HEK293 (cell line): ENCODE results near the gene C2CD2.

Experiments used
- CTCF ChIA-PET: fragments of 350-600 bp; formaldehyde crosslinking; extraction: SDS; loops from one replicate; lab custom pipeline; 2021; ENCODE audit warnings: antibody characterized with exemption; lab: Yijun Ruan, JAX
- POLR2A ChIA-PET: fragments of 300-600 bp; formaldehyde crosslinking; extraction: SDS; loops from one replicate; lab custom pipeline; 2020; ENCODE audit warnings: antibody characterized with exemption, inconsistent platforms; lab: Yijun Ruan, JAX
- H3K27ac ChIP-seq: fragments of 200-500 bp; sonication (Bioruptor generic); 2 replicates; pipeline ENCODE4 v1.5.1; 2014; ENCODE audit warnings: low read depth, low read length, control low read depth, inconsistent platforms; ENCODE audit errors: extremely low read depth
- H3K36me3 ChIP-seq, 2 experiments: fragments of 200-500 bp in 1 of 2; sonication (Bioruptor generic) in 1 of 2; 1 replicate in 1 of 2; 2 replicates in 1 of 2; pipeline ENCODE4 v1.5.1; 2014 to 2017; ENCODE audit warnings: inconsistent platforms in 2 of 2, low read length in 2 of 2; ENCODE audit not compliant: control insufficient read depth in 2 of 2, insufficient read depth in 1 of 2
- H3K4me1 ChIP-seq: fragments of 200-500 bp; sonication (Bioruptor generic); 2 replicates; pipeline ENCODE4 v1.5.1; 2014; ENCODE audit warnings: mild to moderate bottlenecking, low read length, inconsistent platforms; ENCODE audit not compliant: control insufficient read depth, insufficient read depth
- H3K4me3 ChIP-seq: 2 replicates; pipeline ENCODE4 v1.5.1; 2011; ENCODE audit warnings: low read depth, mild to moderate bottlenecking, control low read depth, low read length, moderate library complexity
- H3K9me3 ChIP-seq: fragments of 200-500 bp; sonication (Bioruptor generic); 2 replicates; pipeline ENCODE4 v1.5.1; 2014; ENCODE audit warnings: low read depth, low read length, inconsistent platforms; ENCODE audit not compliant: control insufficient read depth, insufficient read depth
- CTCF ChIP-seq: fragments of 450-650 bp; formaldehyde crosslinking; IDR thresholded peaks from 2 replicates; pipeline ENCODE4 v1.5.1; 2016; ENCODE audit warnings: missing biosample characterization, missing genetic modification characterization
- HOXC10 ChIP-seq: sonication (generic); formaldehyde crosslinking; IDR thresholded peaks from 2 replicates; pipeline ENCODE4 v1.8.1; 2023; ENCODE audit warnings: mild to moderate bottlenecking, missing genetic modification reagents
- MEIS1 ChIP-seq: sonication (generic); formaldehyde crosslinking; IDR thresholded peaks from 2 replicates; pipeline ENCODE4 v1.8.1; 2022; ENCODE audit warnings: missing genetic modification reagents, mild to moderate bottlenecking, borderline replicate concordance
- ZBTB17 ChIP-seq: fragments of 450-650 bp; formaldehyde crosslinking; IDR thresholded peaks from 2 replicates; pipeline ENCODE4 v1.5.1; 2016; ENCODE audit warnings: missing biosample characterization, missing genetic modification characterization
- ZBTB7A ChIP-seq: fragments of 450-650 bp; formaldehyde crosslinking; IDR thresholded peaks from 2 replicates; pipeline ENCODE4 v1.5.1; 2016; ENCODE audit warnings: low read depth, missing biosample characterization, missing genetic modification characterization
- ZFHX2 ChIP-seq: fragments of 450-650 bp; formaldehyde crosslinking; conservative IDR thresholded peaks from 2 replicates; pipeline ENCODE4 v1.5.1; 2016; ENCODE audit warnings: missing biosample characterization, missing genetic modification characterization
- ZNF121 ChIP-seq: fragments of 450-650 bp; formaldehyde crosslinking; IDR thresholded peaks from 2 replicates; pipeline ENCODE4 v1.5.1; 2016; ENCODE audit warnings: missing biosample characterization, missing genetic modification characterization
- ZNF140 ChIP-seq: fragments of 450-650 bp; formaldehyde crosslinking; IDR thresholded peaks from 2 replicates; pipeline ENCODE4 v1.5.1; 2016; ENCODE audit warnings: missing biosample characterization, missing genetic modification characterization
- ZNF175 ChIP-seq: fragments of 450-650 bp; formaldehyde crosslinking; IDR thresholded peaks from 2 replicates; pipeline ENCODE4 v1.5.1; 2016; ENCODE audit warnings: missing biosample characterization, missing genetic modification characterization
- ZNF280C ChIP-seq: fragments of 450-650 bp; formaldehyde crosslinking; IDR thresholded peaks from 2 replicates; pipeline ENCODE4 v1.5.1; 2016; ENCODE audit warnings: missing biosample characterization, missing genetic modification characterization
- ZNF433 ChIP-seq: fragments of 450-650 bp; formaldehyde crosslinking; IDR thresholded peaks from 2 replicates; pipeline ENCODE4 v1.5.1; 2016; ENCODE audit warnings: missing biosample characterization, missing genetic modification characterization, low read depth
- ZNF513 ChIP-seq: fragments of 450-650 bp; IDR thresholded peaks from 2 replicates; pipeline ENCODE4 v1.5.1; 2018; ENCODE audit warnings: missing biosample characterization, missing genetic modification characterization
- ZNF530 ChIP-seq: fragments of 450-650 bp; formaldehyde crosslinking; IDR thresholded peaks from 2 replicates; pipeline ENCODE4 v1.5.1; 2016; ENCODE audit warnings: low read depth, missing biosample characterization, missing genetic modification characterization
- ZNF621 ChIP-seq: fragments of 450-650 bp; formaldehyde crosslinking; IDR thresholded peaks from 2 replicates; pipeline ENCODE4 v1.5.1; 2017; ENCODE audit warnings: missing biosample characterization, missing genetic modification characterization
- ZNF830 ChIP-seq: fragments of 450-650 bp; IDR thresholded peaks from 2 replicates; pipeline ENCODE4 v1.5.0; 2018; ENCODE audit warnings: missing biosample characterization, missing genetic modification characterization, low read depth, mild to moderate bottlenecking, moderate library complexity
- ZNF837 ChIP-seq: fragments of 450-650 bp; formaldehyde crosslinking; IDR thresholded peaks from 2 replicates; pipeline ENCODE4 v1.5.1; 2016; ENCODE audit warnings: missing biosample characterization, missing genetic modification characterization
- TF ChIP-seq, protein P1 (sequence below): fragments of 450-650 bp; formaldehyde crosslinking; IDR thresholded peaks from 2 replicates; pipeline ENCODE4 v1.5.1; 2016; ENCODE audit warnings: missing biosample characterization, missing genetic modification characterization, low read depth

Gene C2CD2

GRCh38 chr21:41923631-41924367 lies 30.0 kb downstream of the C2CD2 start:
- ChIA-PET POLR2A (no interaction called here), CTCF (interaction anchor here (0.6 to 1.0 kb wide), 4 partner anchors 11 to 232 kb away, joined by 3 to 4 read pairs (median 3); no protein-coding TSS in a partner anchor)
- Histone ChIP-seq H3K4me3 (no peak overlapping the region), H3K4me1 (no peaks in the 10 kb centered on the region), H3K27ac (no peak overlapping the region), H3K36me3 (no peaks in the 10 kb centered on the region), H3K9me3 (no peaks in the 10 kb centered on the region)
- no peak for TF ChIP-seq ZBTB17 (tag by site-specific recombination)
- TF ChIP-seq ZNF830 (tag by site-specific recombination): no peak
- no peak for TF ChIP-seq ZNF175

DNA sequence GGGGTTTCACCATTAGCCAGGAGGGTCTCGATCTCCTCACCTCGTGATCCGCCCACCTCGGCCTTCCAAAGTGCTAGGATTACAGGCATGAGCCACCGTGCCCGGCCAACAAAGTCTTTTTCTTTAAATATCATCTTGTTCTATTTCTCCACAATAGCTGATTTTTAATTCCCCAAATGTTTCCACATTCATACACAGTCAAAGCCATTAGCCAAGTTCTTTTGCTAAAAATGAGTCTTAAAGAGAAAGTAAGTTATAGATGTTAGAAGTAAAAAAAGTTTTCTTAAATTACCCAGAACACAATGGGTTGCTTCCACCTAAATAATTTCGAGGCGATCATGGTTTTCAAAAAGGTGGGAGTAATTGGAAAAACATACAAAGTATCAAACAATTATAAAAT lies 30.6 kb downstream of the C2CD2 start:
- no peak overlapping the region for H3K4me3 ChIP-seq

GRCh38 chr21:41921021-41921420 lies 32.8 kb downstream of the C2CD2 start:
- Histone ChIP-seq H3K4me1 (no peaks in the 10 kb centered on the region), H3K27ac (no peak overlapping the region), H3K4me3 (no peak overlapping the region), H3K9me3 (no peaks in the 10 kb centered on the region), H3K36me3 (peaks cover 0 to 3% of the 10 kb centered on the region in 2 experiments; a peak in 1 of 3 replicates)
- CTCF ChIA-PET: interaction anchor here (0.5 kb wide), 1 partner anchor 114 kb away, joined by 3 read pairs; no protein-coding TSS in a partner anchor
- TF ChIP-seq ZNF621 (tag by site-specific recombination): no peak
- no peak for TF ChIP-seq ZBTB17 (tag by site-specific recombination)
- TF ChIP-seq ZNF140 (tag by site-specific recombination): no peak
- TF ChIP-seq CTCF (tag by site-specific recombination): no peak
- TF ChIP-seq HOXC10 (CRISPR knock-in tag): no peak
- no peak for TF ChIP-seq ZBTB7A (tag by site-specific recombination)
- no peak for TF ChIP-seq ZNF175
- TF ChIP-seq ZFHX2 (tag by site-specific recombination): no peak
- no peak for TF ChIP-seq ZNF280C (tag by site-specific recombination)
- TF ChIP-seq ZNF121 (tag by site-specific recombination): no peak
- no peak for TF ChIP-seq ZNF837 (tag by site-specific recombination)
- no peak for TF ChIP-seq ZNF530
- POLR2A ChIA-PET: no interaction called here

More for the DNA sequence above, 30.6 kb downstream of the C2CD2 start:
- H3K36me3 ChIP-seq: no peaks in the 10 kb centered on the region
- ChIA-PET POLR2A (no interaction called here), CTCF (interaction anchor here (0.6 to 1.0 kb wide), 3 partner anchors 13 to 232 kb away, joined by 3 to 4 read pairs (median 4); no protein-coding TSS in a partner anchor)
- H3K9me3 ChIP-seq: no peaks in the 10 kb centered on the region
- TF ChIP-seq, protein P1, sequence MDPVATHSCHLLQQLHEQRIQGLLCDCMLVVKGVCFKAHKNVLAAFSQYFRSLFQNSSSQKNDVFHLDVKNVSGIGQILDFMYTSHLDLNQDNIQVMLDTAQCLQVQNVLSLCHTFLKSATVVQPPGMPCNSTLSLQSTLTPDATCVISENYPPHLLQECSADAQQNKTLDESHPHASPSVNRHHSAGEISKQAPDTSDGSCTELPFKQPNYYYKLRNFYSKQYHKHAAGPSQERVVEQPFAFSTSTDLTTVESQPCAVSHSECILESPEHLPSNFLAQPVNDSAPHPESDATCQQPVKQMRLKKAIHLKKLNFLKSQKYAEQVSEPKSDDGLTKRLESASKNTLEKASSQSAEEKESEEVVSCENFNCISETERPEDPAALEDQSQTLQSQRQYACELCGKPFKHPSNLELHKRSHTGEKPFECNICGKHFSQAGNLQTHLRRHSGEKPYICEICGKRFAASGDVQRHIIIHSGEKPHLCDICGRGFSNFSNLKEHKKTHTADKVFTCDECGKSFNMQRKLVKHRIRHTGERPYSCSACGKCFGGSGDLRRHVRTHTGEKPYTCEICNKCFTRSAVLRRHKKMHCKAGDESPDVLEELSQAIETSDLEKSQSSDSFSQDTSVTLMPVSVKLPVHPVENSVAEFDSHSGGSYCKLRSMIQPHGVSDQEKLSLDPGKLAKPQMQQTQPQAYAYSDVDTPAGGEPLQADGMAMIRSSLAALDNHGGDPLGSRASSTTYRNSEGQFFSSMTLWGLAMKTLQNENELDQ: no peak
- no peak for TF ChIP-seq ZNF513 (tag by site-specific recombination)
- no peak for TF ChIP-seq MEIS1 (CRISPR knock-in tag)
- TF ChIP-seq ZBTB7A (tag by site-specific recombination): no peak
- no peak for TF ChIP-seq ZNF433
- H3K4me1 ChIP-seq: no peaks in the 10 kb centered on the region
- H3K27ac ChIP-seq: no peak overlapping the region
